ENCODE data around the gene CDH16.
"Not testable (repeated sequence)": the region's sequence is repeated elsewhere in the genome, so short reads cannot be mapped to it uniquely, and the experiment has no call there.

Gene CDH16, protein sequence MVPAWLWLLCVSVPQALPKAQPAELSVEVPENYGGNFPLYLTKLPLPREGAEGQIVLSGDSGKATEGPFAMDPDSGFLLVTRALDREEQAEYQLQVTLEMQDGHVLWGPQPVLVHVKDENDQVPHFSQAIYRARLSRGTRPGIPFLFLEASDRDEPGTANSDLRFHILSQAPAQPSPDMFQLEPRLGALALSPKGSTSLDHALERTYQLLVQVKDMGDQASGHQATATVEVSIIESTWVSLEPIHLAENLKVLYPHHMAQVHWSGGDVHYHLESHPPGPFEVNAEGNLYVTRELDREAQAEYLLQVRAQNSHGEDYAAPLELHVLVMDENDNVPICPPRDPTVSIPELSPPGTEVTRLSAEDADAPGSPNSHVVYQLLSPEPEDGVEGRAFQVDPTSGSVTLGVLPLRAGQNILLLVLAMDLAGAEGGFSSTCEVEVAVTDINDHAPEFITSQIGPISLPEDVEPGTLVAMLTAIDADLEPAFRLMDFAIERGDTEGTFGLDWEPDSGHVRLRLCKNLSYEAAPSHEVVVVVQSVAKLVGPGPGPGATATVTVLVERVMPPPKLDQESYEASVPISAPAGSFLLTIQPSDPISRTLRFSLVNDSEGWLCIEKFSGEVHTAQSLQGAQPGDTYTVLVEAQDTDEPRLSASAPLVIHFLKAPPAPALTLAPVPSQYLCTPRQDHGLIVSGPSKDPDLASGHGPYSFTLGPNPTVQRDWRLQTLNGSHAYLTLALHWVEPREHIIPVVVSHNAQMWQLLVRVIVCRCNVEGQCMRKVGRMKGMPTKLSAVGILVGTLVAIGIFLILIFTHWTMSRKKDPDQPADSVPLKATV

DNA sequence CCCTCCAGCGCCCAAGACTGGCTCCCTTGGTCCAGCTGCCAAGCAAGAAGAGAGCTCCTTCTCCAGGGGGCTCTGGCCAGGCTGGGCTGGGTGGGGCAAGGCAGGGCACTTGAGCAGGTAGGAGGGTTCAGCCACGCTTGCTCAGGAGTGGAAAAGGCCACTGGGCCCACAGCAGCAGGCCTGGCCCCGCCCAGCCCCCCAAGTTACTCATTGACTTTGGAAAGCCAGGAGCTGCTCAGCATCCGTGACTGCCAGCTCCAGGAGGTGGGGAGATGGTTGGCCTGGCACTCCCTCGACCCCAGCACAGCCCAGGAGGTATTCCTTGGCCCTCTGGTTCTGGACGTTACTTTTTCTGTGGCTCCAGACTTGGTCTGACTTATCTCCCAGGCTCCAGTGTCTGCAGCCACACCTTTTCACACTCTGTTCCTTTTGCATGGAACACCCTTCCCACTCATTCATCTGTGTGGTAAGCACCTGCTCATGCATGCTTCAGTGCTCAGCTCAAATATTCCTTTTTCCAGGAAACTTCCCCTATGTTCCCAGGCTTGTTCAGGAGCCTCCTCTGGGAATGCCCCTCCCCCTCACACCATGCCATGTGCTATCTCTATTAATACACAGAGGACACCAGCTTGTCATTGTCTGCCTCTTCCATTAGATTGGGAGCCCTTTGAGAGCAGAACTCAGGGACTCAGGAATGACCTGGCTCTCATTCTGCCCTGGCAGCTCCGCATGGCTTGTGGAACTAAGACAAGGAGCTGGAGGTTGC, at the start of gene CDH16:
Gene CDH16, minus strand, starts transcription at position 83 of the 766 bp plus-strand sequence. CDS start 820 bp downstream, outside the sequence.
- DNase-seq: no peak

DNA sequence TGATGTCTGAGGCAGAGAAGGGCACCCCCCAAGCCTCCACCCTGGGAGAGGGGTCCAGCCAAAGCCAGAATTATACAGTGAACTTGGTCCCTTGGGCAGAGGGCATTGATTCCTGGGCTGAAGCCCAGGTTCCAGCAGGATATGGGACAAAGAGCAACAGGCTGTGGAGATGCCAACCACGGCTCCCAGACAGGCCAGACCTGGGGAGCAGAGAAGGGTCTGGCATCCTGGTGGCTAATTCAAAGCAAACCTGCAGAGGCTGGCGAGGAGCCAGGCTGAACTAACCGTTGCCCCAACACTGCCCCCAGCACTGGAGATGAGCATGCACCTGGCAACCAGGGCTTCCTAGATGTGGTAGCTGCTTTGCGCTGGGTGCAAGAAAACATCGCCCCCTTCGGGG, 45.4 kb upstream of the CDH16 start:
- no peak for DNase-seq

DNA sequence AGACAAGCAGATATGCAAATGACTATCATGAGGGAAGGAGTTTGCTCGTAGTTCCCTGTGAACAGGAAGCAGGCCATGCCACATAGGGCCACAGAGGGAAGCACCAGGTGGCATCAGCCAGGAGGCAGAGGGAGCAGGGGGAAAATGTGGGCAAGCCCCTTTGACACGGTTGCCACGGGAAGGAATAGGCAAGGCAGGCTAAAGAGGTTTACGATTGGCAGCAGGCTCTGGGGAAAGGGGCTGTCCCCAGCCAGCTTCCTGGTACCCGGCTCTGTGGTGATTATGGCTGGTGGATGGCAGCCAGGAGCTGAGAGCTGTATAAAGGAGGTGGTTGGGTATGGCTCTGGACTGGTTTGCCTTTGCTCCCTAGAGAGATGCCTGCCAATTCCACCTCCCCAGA, 43.2 kb upstream of the CDH16 start:
- DNase-seq: no peak

DNA sequence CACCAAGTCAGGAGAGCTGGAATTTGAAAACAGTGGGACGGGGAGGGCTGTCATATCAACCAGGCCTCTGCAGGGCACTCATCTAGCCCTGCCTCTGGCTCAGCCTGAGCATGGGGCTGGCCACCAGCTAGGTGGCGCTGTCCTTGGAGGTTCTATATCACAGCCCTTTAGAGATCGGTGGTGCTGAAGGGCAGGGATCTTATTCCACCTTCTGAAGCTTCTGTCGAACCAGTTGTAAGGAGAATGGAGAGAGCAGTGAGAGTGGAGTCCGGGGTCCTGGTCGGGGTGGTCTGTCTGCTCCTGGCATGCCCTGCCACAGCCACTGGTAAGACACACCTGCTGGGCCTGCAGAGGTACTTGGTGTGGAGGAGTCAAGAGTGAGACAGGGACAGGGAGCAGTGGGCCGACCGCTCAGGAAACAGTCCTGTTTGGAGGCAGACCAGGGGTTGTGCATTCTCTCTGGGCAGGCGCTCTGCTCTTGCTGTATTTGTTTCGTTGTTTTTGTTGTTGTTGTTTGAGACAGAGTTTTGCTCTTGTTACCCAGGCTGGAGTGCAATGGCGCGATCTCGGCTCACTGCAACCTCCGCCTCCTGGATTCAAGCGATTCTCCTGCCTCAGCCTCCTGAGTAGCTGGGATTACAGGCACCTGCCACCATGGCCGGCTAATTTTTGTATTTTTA, 42.5 kb upstream of the CDH16 start, which contains the start of gene CES3:
Gene CES3, plus strand, starts transcription at position 202 of the 680 bp plus-strand sequence. Its CDS starts 42 bp downstream, at position 244.
- peak; percentile 12 to 72 for DNase-seq

DNA sequence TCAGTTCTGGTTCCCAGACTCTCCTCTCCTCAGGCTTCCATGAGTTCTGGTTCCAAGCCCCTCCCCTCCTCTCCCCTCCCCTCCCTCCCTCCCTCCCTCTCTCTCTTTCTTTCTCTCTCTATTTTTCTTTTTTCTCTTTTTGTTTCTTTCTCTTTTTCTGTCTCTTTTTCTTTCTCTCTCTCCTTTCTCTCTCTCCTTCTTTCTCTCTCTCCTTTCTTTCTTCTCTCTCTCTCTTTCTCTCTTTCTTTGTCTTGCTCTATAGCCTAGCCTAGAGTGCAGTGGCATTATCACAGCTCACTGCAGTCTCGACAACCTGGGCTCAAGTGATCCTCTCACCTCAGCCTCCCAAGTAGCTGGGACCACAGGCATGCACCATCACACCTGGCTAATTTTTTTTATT, 41.6 kb upstream of the CDH16 start:
- DNase-seq: no peak

DNA sequence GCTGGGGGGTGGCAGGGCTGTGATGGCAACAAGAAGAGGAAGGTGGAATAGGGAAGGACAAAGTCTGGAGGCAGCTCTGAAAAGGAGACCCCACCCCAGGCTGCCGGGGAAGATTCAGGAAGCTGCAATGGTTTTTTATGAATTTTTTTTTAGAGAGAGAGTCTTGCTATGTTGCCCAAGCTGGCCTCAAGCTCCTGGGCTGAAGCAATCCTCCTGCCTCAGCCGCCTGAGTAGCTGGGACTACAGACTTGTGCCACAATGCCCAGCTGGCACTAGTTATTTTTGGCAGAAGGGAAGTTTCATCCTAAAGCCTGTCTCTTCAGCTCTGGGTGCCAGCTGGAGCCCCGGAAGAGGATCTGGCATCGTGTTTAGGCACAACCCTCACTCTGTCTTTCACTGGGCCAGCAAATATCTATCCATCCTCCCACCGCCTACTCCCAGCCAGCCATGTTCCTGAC, 41.0 kb upstream of the CDH16 start:
- no peak for DNase-seq

DNA sequence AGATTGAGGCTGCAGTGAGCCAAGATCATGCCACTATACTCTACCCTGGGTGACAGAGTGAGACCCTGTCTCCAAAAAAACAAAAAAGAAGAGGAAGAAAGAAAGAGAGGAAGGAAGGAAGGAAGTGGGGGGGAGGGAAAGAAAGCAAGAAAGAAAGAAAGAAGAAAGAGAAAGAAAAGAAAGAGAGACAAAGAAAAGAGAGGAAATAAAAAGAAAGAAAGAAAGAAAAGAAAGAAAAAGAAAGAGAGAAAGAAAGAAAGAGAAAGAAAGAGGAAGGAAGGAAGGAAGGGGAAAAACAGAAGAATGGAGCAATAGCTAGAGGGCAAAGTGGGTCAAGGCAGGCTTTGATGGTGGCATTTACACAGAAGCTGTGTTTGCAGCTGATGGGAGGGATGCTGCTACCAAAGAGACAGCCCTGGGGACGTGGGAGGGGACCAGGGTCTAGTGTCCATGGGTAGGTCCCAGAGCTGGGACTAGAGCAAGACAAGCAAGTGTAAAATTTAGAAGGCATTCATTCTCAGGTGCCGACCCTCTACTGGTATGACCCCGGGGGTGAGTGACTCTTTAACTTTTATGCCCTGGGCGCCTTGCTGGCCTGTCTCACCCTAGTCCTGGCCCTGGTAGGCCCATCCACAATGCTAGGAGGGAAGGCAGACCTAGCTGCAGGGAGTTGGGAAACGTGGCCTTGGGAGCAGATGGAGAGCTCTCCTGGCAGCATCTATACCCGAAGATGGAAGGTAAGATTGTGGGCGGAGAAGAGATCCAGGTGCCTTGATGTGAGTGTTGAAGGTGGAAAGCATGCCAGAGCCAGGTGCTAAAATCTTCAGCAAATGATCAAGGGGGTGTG, 40.4 kb upstream of the CDH16 start:
- no peak for DNase-seq

DNA sequence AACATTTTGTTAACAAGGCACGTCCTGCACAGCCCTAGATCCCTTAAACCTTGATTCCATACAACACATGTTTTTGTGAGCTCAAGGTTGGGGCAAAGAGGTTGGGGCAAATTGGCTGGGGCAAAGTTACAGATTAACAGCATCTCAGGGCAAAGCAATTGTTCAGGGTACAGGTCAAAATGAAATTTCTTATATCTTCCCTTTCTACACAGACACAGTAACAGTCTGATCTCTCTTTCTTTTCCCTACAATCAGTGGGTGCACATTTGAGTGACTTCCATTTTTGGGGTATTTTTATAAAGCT, 37.4 kb upstream of the CDH16 start:
- not testable (repeated sequence) for DNase-seq

DNA sequence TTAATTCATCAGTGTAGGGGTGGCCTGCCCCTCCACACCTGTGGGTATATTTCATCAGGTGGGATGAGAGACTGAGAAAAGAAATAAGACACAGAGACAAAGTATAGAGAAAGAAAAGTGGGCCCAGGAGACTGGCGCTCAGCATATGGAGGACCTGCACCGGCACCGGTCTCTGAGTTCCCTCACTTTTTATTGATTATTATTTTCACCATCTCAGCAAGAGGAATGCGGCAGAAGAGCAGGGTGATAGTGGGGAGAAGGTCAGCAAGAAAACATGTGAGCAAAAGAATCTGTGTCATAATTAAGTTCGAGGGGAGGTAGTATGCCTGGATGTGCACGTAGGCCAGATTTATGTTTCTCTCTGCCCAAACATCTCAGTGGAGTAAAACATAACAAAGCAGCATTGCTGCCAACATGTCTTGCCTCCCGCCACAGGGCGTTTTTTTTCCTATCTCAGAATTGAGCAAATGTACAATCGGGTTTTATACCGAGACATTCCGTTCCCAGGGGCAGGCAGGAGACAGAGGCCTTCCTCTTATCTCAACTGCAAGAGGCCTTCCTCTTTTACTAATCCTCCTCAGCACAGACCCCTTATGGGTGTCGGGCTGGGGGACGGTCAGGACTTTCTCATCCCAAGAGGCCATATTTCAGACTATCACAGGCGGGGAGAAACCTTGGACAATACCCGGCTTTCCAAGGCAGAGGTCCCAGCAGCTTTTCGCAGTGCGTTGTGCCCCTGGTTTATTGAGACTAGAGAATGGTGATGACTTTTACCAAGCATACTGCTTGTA, 36.9 kb upstream of the CDH16 start:
- DNase-seq: not testable (repeated sequence)

DNA sequence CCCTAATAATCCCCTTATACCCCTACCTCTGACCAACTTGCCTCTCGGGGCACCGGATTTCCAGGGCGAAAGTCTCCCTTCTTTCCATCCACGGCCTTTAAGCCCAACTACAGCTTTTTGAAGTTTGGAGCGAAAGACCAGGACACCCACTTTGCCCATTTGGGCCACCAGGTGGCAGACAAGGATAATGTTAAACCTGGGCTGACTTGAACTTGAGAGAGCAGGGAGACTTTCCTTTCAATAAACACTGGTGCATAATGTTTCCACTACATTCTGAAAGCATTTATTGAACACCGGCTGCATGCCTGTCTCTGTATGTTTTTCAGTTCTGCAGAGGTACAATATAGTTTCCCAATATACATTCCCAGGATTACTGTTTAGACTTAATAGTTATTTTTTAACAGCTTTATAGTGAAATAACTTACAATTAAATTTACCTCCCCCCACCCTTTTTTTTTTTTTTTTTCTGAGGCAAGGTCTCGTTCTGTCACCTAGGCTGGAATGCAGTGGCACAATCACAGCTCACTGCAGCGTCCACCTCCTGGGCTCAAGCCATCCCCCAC, 35.5 kb upstream of the CDH16 start:
- DNase-seq: peak; percentile 33 to 68

DNA sequence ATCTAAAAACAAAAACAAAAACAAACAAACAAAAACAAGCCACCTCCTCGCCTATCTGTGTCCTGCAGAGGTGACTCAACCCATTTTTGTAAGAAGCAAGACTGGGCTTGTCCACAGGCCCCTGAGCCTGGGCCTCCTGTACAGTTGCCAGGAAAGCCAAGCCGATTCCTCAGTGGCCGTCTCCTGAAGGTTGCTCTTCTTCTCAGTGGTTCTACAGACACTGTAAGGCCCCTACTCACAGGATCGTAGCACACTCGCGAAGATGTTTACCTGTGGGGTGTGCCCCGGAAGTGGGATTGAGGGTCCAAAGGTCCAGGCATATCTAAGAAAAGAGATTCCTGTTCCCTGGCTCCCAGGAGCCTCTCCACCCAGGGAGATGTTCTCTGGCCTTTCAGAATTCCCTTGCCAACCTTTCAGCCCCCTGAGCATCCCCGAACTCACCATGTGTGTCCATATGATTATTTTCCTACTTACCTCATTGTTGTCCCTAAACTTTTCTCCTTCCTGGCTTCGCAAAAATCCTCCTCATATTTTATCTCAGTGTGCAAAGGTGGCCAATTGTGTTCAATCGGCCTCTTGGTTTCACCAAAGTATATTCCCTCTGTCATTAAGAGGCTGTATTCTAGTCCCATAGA, 34.9 kb upstream of the CDH16 start:
- DNase-seq: no peak

DNA sequence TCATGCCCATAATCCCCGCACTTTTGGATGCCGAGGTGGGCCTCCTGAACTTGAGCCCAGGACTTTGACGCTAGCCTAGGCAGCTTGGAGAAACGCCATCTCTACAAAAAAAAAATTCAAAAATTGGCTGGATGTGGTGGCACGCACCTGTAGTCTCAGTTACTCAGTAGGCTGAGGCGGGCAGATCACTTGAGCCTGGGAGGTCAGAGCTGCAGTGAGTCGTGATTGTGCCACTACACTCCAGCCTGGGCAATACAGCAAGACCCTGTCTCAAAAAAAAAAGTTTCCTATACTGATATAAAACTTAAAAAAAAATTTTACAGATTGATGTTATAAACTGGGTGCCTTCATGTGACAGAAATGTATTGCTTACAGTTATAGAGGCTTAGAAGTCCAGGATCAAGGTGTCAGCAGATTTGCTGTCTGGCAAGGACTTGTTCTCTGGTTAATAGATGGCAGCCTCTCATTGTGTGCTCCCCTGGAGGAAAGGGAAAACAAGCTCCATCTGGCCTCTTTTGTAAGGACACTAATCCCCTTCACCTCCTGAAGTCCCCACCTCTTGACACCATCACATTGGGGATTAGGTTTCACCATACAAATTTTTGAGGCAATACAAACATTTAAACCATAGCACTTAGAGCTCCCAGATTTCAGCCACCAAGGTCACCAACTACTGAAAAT, 33.9 kb upstream of the CDH16 start:
- DNase-seq: no peak

DNA sequence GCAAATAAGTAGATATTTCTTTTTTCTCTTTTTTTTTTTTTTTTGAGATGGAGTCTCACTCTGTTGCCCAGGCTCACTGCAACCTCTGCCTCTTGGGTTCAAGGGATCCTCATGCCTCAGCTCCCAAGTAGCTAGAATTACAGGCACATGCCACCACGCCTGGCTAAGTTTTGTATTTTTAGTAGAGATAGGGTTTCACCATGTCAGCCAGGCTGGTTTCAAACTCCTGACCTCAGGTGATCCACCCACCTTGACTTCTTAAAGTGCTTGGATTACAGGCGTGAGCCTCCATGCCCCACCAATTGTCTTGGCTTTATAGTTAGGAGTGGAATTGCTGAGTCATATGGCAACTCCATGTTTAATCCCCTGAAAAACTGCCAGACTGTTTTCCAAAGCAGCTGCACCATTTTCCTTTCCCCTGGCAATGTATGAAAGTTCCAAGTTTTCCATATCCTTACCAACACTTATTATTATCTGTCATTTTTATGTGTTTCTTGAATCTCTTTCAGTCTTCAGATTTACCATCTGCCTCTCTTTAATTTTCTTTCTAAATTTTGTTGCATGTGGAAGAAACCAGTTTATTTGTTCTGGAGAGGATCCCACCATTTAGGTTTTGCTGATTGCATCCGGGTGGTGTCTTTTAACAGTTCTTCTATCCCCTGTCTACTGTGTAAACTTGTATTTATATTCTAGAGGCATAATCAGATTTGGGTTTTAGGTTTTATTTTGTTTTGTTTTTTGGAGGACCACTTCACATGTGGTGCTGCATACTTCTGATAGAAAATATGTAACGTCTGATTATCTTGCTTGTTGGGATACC, 32.5 kb upstream of the CDH16 start:
- DNase-seq: no peak

DNA sequence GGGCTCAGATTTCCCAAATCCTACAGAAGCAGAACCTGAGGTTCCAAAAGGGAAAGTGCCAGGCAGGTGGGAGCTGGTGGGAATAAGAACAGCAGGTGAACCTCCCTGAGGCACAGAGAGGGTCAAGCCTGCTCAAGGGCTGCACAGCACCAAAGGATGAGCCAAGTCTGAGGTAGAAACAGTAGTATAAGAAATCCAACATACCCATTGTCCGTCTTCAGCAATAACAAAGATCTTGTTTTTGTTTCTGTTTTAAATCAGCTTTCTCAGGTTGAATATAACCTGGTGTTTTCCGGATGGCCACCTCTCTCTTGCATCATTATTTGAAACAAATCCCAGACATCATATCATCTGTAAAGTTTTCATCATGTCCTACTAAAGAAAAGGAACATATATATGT, 31.8 kb upstream of the CDH16 start:
- no peak for DNase-seq

DNA sequence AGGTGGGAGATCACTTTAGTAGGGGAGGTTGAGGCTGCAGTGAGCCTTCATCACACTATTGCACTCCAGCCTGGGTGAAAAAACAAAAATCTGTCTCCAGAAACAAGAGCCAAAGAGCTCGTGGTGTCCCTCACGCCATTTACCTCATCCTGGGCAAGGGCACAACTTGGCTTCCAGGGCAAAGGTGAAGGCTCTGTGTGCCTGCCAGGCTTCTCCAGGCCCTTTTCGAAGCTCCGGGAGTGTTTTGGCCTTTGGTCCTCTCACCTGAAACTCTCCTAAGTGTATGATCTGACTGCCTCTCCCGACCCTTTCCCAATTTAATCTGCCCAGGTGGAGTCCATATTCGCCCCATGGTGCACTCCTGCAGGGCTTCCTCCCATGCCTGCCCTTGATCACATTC, 30.8 kb upstream of the CDH16 start:
- DNase-seq: no peak

DNA sequence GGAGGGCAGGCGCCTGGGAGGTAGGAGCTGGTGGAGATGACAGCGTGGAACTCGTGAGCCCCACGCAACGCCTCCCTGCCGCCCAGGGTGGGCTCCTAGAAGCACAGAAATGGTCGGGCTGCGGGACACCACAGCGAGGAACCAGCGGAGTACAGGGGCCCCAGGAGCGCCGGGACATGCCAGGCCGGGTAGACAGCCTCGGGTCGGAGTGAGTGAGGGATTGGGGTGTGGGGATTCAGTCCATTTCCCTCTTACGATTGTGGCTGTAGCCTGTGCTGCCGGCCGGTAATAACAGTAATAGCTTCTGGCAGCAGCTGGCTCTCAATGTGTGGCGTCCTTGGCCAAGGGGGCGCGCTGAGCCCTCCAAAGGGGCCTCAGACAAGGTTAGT, 30.1 kb upstream of the CDH16 start:
- DNase-seq: no peak

DNA sequence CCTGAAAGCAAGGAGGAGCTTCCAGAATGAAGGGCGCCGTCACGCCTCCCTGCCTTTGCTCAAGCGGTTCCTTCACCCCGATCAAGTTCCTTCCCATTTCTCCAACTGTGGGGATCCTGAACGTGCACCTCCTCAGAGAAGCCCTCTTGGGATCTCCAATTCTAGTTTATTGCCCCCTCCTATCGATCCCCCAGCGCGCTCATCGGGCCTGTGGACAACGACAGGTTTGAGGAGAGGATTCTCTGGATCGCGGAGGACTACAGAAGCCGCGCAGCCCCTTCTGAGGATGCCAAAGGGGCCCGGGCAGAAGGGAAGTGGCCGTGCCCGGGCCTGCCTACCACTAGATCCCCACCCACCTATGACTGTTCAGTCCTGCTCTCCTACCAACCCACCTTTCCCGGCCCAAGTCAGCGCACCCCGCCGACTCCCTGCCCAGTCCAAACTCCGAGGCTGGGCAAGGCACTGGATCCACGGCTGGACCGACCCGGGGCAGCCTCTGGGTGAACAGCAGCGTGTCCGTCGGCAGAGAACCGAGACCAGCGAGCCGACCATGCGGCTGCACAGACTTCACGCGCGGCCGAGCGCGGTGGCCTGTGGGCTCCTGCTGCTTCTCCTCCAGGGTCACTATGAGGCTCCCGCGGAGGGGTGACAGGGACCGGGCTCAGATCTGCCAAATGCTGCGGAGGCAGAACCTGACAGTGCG, 29.6 kb upstream of the CDH16 start:
- DNase-seq: no peak
